Jurkat, Clone E6-1 (cell line): ENCODE data around the gene TCP11L1. TPM values are rescaled to one million over a fixed set of nuclear protein-coding genes. Genes with fewer than 3 reads are reported as not detected.

Experiments used
- DNase-seq: peaks from one replicate; pipeline ENCODE4 v3.0.0-alpha.2; 2011; ENCODE audit warnings: low read depth, low spot score
- H3K4me3 ChIP-seq: 2 replicates; pipeline ENCODE4 v1.5.1; 2011; ENCODE audit warnings: mild to moderate bottlenecking, low read length, control low read depth, moderate library complexity
- polyA plus RNA-seq: library from polyadenylated mRNA; unstranded; fragments of >200 nt; gene quantifications from one replicate; pipeline ENCODE4 v1.2.1, GENCODE V29; 2012; ENCODE audit warnings: missing spikeins; ENCODE audit not compliant: insufficient read length, insufficient read depth

The TCP11L1 gene, protein sequence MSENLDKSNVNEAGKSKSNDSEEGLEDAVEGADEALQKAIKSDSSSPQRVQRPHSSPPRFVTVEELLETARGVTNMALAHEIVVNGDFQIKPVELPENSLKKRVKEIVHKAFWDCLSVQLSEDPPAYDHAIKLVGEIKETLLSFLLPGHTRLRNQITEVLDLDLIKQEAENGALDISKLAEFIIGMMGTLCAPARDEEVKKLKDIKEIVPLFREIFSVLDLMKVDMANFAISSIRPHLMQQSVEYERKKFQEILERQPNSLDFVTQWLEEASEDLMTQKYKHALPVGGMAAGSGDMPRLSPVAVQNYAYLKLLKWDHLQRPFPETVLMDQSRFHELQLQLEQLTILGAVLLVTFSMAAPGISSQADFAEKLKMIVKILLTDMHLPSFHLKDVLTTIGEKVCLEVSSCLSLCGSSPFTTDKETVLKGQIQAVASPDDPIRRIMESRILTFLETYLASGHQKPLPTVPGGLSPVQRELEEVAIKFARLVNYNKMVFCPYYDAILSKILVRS
- 7.9 TPM for polyA plus RNA-seq

DNA sequence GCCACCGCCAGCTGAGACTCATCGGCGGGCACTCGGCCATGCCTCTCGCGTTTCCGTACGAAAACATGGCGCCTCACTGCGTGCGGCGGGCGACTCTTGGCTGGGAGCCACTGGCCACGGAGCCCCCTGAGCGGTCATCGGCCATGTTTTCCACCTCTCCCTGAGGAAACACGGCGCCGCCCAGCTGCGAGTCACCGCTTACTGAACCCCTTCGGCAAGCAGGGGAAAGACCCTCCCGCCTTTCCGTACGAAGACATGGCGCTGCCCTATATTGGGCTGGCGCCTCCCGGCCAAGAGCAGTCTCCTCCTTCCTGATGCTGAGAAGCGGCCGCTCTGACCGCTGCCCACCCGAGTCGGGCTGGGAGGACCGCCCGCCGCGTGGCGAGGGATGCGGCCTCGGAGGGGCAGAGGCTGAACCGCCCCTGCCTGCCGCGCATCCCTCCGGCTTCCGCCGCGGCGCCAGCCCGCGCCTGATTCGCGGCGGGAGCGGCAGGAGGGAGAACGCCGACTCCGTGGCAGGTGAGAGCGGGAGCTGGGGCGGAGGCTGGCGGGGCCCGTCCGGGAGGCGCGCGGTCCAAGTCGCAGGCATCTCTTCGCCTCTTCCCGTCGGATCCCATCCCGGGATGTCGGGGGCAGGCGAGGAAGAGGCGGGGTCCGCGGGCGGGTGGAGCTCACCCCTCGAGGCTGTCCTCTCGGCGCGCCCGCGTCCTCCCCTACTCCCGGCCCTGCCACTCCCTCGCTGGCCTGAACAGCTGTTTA lies at the start of gene TCP11L1:
Gene TCP11L1 (plus strand): TSS at position 299 of the 759 bp plus-strand sequence. CDS start 4,202 bp downstream, outside the sequence.
- DNase-seq = peak; percentile 72
- H3K4me3 ChIP-seq = peak within 1 kb of the TSS; percentile 71

DNA sequence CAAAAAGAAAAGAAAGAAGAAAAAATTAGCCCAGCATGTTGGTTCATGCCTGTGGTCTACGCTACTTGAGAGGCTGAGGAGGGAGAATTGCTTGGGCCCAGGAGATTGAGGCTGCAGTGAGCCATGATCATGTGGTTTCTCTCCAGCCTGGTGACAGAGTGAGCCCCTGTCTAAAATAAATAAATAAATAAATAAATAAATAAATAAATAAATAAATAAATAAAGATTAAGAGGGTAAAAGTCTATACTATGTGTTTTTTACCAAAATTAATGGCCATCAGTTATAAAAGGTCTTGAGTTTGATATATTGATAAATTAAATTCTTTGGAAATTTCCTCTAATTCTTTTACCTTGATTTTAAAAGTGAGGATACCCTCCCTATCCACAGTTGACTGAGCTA lies 48.9 kb upstream of the TCP11L1 start:
- no peak overlapping the region for H3K4me3 ChIP-seq
- DNase-seq = no peak

DNA sequence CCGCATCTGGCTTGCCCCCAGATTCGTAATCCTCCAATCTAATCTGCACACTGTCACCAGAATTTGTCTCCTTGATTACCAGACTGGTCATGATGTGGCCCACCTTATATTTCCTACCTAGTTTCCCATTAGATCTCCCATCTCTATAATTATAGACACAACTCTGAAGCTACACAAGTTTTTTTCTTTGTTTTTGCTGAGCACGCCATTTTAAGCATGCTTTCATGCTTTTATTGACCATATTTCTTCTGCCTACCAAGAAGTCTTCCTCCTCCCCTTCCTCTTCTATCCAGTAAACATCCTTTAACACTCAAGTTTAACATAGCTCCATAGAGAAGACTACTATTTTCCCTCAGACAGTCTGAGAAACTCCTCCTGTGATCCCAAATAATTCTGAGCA lies 47.9 kb upstream of the TCP11L1 start:
- H3K4me3 ChIP-seq = no peak overlapping the region
- DNase-seq = no peak

DNA sequence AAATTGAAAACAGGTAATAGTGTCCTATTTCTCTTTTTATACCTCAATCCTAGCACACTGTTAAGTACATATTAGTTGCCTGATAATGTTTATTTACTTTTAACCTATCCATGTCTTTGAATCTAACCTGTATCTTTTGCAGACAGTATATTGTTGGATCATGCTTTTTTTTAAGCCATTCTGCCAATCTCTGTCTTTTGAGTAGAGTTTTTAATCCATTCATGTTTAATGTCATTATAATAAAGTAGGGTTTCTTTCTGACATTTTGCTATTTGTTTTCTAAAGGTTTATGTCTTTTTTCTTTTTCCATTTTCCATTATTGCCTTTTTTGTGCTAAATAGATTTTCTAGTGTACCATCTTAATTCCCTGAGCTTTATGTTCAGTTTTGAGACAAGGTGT lies 47.5 kb upstream of the TCP11L1 start:
- H3K4me3 ChIP-seq = no peak overlapping the region

DNA sequence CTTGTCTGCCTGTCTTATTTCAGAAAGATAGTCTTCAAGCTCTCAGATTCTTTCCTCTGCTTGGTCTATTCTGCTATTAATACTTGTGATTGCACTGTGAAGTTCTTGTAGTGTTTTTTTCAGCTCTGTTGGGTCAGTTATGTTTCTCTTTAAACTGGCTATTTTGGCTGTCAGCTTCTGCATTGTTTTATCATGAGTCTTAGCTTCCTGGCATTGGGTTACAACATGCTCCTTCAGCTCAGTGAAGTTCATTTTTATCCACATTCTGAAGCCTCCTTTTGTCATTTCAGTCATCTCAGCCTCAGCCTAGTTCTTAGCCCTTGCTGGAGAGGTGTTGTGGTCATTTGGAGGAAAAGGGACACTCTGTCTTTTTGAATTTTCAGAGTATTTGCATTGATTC lies 39.2 kb upstream of the TCP11L1 start:
- no peak for DNase-seq
- no peak overlapping the region for H3K4me3 ChIP-seq

More for the DNA sequence above, 47.5 kb upstream of the TCP11L1 start:
- DNase-seq = no peak

DNA sequence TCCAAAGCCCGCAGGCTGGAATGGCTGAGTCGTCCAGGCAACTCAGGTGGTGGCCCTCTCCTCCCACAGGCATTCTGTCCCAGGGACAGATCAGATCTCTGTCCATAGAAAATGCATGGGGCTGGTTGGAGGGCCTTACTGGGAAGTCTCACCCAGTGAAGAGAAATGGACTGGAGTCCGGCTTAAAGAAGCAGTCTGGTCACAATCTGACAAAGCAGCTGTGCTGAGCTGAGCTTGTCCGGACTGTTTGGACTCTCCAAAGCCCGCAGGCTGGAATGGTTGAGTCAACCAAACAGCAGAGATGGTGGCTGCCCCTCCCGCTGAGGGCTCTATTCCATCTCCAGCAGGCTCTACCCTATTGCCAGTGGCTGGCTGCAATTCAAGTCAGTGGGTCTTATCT lies 38.1 kb upstream of the TCP11L1 start:
- DNase-seq = no peak
- H3K4me3 ChIP-seq = no peak overlapping the region

DNA sequence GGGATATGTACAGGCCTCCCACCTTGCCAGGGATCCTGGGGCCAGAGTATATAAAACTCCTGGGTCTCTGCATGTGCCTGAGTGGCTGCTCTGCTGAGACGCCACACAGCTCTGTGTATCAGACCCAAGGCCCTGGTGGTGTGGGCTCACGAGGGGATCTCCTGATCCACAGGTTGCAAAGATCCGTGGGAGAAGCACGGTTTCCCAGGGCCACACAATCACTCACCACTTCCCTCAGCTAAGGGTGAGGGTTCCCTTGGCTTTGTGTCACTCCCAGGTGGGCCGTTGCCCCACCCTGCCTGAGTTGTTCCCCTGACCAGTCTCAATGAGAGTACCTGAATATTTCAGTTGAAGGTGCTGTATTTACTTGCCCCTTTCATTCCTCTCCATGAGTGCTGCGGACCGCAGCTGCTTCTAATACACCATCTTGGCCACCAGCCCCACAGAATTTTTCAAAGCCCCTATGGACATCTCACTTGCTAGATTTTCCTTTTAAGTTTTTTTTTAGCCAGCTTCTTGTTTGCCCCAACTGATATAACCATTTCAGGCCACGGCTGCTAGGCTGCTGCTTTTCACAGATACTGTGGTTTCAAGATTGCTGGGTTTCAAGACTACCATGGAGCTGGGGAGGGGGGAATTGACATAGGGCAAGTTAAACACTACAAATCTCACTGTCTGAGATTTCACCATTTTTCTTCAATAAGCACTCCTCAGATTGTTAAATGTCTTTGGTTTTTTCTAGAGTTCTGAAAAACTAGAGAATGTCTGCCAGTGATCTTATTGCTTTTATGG lies 37.4 kb upstream of the TCP11L1 start:
- H3K4me3 ChIP-seq = no peak overlapping the region
- no peak for DNase-seq

DNA sequence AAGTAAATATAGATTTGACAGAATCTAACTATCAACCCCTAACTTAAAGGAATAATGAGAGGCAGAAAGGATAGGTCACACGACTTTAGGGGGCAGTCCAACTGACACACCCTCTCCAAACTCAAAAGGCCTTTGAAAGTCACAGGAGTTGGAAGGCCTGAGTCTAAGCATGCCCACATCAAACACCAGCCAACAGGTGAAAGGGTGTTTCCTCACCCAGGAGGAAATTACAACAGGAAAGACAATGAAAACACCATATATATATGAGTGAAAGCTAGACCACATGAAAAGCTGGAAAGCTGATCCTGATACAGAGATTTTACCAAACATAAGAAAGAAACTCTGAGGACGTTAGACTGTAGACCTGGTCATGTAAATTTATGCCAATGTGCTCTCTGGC lies 34.2 kb upstream of the TCP11L1 start:
- no peak overlapping the region; the same call in 1 of the 2 replicates for H3K4me3 ChIP-seq
- peak; percentile 89 for DNase-seq

DNA sequence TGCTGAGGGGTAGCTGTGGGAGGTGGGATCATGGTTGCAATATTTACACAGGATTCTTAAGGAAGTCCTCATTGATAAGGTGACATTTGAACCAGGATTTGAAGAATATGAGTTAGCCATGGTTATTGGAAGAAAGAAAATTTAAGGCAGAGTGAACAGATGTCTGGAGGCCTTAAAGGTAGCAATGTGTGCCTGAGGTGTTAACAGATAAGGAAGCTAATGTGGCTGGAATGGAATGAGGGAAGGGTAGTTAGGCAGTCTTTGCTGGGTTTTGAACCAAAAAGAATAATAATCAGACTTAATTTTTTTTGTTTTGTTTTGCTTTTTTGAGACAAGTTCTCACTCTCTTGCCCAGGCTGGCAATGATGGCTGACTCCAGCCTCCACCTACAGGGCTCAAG lies 33.4 kb upstream of the TCP11L1 start:
- H3K4me3 ChIP-seq = no peak overlapping the region
- no peak for DNase-seq

DNA sequence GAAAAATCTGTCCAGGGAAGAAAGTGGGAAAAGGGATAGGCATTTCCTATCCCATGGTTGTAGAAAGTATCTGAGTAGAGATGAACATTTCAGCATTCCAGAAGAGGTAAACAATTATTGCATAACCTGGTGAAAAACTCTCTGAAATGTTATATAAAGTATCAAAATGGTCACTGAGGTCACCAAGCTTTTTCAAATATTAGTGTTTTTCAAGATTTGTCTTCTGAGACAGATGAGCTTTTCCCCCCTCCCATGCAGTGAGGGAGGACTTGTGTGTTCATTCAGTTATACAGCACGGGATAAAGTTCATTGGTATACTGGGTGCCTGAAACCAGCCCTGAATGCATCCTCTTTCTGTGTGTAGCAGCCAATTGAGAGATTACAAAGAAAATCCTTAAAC lies 25.6 kb upstream of the TCP11L1 start:
- no peak for DNase-seq
- H3K4me3 ChIP-seq = no peak overlapping the region

DNA sequence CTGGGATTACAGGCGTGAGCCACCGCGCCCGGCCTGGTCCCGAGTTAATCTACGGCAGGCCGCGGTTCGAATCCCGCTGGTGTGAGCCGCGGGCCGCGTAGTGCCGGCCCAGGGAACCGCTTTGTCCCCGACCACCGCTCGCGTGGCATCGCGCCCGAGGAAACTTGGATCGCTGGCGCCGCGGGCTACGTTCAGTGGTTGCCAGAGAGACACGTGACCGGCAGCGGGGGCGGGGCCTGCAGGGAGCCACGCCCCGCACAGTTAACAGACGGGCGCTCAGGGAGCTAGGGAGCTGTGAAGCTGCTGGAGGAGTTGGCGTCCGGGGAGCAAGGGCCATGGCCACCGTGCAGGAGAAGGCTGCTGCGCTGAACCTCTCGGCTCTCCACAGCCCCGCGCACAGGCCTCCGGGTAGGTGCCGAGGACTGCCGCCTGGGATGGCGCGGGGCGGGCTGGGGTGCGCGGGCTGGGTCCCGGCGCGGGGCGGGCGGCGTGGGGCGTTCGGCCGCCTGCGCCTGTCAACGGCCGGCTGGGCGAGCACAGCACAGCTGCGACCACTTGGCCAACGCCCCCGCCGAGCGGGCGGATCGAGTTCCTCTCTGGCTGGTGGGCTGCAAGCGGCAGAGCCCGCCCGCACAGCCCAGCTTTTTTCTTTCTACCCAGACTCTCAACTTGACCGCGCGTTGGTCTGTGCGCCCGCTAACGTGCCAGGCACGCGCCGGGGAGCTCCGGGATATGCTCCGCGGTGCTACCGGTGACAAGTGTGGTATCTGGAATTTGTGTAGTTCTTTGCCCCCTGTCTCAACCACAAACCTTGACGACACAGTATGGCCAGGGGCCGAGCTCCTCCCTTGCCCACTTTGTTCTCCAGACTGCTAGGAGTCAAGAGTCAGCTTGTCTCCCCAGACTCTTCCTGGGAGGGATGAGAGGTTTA lies 23.5 kb upstream of the TCP11L1 start, which contains the start of gene DEPDC7:
Gene DEPDC7 (plus strand): TSS at position 258 of the 931 bp plus-strand sequence. CDS start 78 bp downstream, at position 336.
- H3K4me3 ChIP-seq = no peak within 1 kb of the TSS
- DNase-seq = no peak

DNA sequence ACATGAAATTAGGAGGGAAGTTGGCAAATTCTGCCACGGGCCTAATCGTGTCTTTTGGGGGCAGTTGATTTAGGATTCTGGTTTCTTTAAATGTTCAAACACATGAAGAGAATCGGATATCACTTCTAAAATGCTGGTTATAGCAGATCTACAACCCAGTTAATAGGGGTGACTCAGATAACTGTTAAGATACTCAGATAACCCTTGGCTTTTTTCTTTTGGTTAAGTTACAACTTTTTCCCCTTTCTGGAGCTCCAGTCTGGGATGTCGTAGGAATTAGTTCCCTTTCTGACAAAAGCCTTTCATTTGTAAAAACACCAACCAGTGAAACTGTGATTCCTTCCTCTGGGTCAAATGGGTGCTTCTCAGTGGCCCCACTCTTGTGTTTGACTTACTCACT lies 22.7 kb upstream of the TCP11L1 start:
- no peak overlapping the region for H3K4me3 ChIP-seq
- DNase-seq = no peak

DNA sequence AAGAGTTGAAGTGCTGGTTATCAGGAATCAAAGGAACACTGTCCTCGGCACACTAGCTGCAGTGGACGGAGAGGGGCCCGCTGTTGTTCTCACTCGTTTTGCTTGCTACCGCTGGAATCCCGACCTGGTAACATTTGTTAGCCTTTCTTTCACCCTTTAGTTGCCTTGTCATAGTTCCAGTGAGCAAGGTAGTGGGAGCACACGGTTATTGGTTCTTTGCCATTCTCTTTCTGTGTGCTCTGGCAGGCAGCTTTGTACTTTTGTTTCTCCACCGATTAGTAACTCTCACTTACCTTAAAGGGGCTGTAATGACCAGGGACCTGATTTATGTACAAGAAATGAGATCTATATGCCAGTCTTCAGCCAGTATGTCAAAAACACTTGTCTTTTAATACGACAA lies 21.9 kb upstream of the TCP11L1 start:
- H3K4me3 ChIP-seq = no peak overlapping the region

DNA sequence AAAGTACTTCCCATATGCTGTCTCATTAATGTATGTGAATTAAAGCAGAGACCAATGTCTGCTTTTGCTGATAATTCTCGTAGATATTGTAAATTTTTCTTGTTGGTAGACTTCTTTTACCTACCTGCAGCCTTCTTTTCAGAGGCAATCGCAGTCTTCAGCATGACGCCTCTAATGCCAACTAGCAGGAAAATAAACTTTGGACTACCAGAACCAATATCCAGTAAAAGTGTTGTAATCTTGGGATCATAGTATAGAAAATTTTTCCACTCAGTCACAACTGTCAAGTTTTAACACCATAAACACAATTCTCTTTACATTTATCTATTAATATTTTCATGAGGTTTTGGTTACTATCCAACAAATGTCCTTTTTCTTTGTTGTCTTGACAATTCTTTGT lies 21.4 kb upstream of the TCP11L1 start:
- no peak overlapping the region for H3K4me3 ChIP-seq
- no peak for DNase-seq

More for the DNA sequence above, 21.9 kb upstream of the TCP11L1 start:
- DNase-seq = no peak

DNA sequence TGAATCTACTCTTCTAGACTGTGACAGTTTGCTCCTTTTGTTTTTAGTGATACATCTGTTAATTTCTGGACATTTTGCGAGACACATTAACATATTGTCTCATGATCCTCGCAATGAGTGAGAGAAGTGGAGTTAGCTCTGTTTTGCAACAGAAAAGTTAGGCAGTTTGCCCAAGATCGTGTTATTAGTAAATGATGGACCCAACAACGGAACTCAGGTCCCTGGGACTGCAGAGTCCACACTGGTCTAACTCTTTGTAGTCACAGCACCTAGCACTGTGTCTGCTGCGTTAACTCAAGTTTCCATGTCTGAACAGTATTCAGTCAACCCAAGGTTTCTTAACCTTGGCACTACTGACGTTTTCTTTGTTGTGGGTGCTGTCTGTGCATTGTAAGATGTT lies 20.5 kb upstream of the TCP11L1 start:
- DNase-seq = no peak

DNA sequence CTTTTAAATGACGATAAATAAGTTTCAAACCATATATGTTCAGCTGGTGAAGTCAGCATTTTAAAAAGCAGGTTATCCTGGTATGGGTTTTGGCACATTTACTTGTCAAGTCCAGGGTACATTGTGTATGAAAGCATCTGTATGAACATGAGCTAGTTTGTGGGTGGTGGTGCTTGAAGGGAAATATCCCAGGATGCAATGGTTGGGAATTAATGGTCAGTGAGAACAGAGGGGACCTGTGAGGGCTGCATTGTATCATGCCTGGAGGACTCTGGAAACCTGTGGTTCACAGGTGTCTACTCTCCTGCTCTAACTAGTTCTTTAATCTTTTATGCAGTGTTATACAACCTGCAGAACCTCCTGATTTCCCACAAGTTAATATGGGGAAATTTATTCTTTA lies 17.9 kb upstream of the TCP11L1 start:
- no peak overlapping the region for H3K4me3 ChIP-seq
- no peak for DNase-seq

More for the DNA sequence above, 20.5 kb upstream of the TCP11L1 start:
- no peak overlapping the region for H3K4me3 ChIP-seq

DNA sequence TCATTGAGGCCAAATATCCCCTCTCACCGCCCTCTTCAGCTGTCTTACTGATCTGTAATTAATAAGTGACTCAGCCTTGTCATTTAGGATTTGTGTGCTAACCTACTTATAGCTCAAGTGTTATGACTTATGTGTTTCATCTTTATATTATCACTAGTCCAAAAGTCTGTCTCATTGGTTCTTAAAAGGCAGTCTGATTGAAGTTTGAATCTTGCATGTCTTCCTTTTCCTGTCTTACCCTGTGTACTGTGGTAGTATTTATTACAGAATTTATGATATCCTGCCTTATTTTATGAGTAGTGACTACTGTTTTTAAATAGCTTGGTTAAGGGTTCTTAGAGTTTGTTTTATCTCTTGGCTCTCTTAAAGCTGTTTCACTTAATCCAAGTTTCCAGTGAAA lies 17.4 kb upstream of the TCP11L1 start:
- DNase-seq = no peak
- H3K4me3 ChIP-seq = no peak overlapping the region

DNA sequence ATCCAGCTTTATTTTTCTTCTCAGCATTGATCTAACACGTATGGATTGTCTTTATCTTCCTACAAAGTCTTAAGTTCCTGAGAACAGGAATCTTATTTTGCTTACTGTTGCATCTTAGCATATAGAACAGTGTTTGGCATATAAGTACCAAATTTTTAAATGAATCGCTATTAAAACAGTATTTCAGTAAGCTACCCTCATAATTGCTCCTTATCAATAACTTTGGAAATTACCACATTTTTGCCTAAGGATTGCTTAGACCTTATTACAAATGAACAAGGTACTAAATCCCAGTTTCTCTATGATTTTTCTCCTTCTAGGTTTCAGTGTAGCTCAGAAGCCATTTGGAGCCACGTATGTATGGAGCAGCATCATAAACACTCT lies 14.0 kb upstream of the TCP11L1 start:
- H3K4me3 ChIP-seq = no peak overlapping the region
- no peak for DNase-seq
